Measurements from ENCODE around the gene ATP10B.

ATP10B gene

GRCh38 chr5:160668356-160668755 lies 183.7 kb downstream of the ATP10B start:
- Mint-ChIP-seq H3K4me3 (no peak overlapping the region), H3K27me3 (peaks cover 16% of the 10 kb centered on the region), H3K9me3 (no peaks in the 10 kb centered on the region), H3K27ac (no peak overlapping the region), H3K4me1 (ENCODE audit: low read depth) (no peaks in the 10 kb centered on the region), H3K36me3 (ENCODE audit: low read depth) (no peaks in the 10 kb centered on the region)
- intact Hi-C loops (cut with micrococcal nuclease), result no loop called here

GRCh38 chr5:160667160-160667559 lies 184.9 kb downstream of the ATP10B start:
- Mint-ChIP-seq H3K4me1 (ENCODE audit: low read depth) (no peaks in the 10 kb centered on the region), H3K9me3 (no peaks in the 10 kb centered on the region), H3K27ac (no peak overlapping the region), H3K4me3 (no peak overlapping the region), H3K36me3 (ENCODE audit: low read depth) (no peaks in the 10 kb centered on the region), H3K27me3 (peaks cover 11% of the 10 kb centered on the region)
- intact Hi-C loops (cut with micrococcal nuclease), result no loop called here

- H3K27ac Mint-ChIP-seq, result no peak overlapping the region
- H3K4me3 Mint-ChIP-seq, result no peak overlapping the region
- H3K36me3 Mint-ChIP-seq (ENCODE audit: low read depth), result no peaks in the 10 kb centered on the region
- no peaks in the 10 kb centered on the region for H3K4me1 Mint-ChIP-seq (ENCODE audit: low read depth)
- intact Hi-C loops (cut with micrococcal nuclease), result no loop called here
- H3K9me3 Mint-ChIP-seq, result no peaks in the 10 kb centered on the region
- H3K27me3 Mint-ChIP-seq, result peaks cover 6% of the 10 kb centered on the region
These were observed 186.6 kb downstream of the ATP10B start for GRCh38 chr5:160665460-160665859.

DNA sequence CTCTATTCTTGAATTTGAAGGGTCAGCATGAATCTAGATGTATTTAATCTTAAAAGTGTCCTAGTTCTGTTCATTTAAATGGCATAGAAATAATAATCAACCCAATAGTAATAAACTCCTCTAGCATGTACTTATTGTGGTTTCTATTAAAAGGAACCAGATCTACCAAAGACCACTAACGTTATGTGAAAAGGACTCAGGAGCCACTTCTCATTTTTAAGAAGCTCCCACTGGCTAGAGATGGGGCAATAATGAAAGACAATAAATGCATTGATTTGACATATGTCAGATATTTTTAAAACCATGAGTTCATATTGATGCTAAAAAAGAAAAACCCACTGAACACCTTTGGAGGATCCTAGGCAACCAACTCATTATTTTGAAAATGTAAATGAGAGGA lies 191.9 kb downstream of the ATP10B start:
- H3K36me3 Mint-ChIP-seq (ENCODE audit: low read depth), result no peaks in the 10 kb centered on the region
- no peaks in the 10 kb centered on the region for H3K4me1 Mint-ChIP-seq (ENCODE audit: low read depth)
- no peaks in the 10 kb centered on the region for H3K9me3 Mint-ChIP-seq
- H3K27ac Mint-ChIP-seq, result no peak overlapping the region
- no peak overlapping the region for H3K4me3 Mint-ChIP-seq
- intact Hi-C loops (cut with micrococcal nuclease), result no loop called here
- peaks cover 2% of the 10 kb centered on the region for H3K27me3 Mint-ChIP-seq

DNA sequence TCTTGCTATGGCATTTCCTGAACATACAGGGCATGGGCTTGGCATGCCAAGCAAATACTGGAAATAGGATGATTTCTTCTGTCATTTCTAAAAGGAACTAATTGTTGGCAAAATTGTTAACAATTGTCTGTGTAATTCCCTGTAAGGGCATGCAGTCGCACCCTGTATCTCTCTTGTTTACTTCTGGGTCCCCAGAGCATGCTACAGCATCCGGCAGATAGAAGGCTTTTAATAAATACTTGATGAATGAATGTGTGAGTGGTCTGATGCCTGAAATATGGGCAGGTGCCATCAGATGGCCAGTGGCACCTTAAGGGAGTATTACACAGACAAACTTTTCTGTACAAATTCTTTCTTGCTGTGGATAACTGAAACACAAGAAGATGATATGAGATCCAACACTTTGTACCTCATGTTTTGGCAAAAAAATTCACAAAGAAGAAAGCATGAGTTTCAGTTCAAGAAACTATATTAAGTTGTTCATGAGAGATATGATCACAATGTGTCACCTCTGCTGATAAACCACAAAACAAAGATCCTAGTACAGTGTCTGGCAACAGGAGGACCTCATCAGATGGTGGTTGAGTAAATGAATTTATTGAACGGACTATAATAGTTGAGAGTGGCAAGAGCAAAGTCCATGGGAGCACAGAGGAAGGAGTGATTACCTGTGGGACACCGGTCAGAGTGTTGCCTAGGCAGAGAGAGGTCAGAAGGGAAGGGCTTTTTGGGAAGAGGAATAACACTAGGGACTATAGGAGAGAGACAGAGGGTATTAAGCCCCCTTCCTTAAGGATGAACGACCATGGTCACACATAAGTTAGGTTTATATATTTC lies 194.2 kb downstream of the ATP10B start:
- Mint-ChIP-seq H3K27me3 (peaks cover 2% of the 10 kb centered on the region), H3K4me3 (no peak overlapping the region), H3K27ac (no peak overlapping the region), H3K36me3 (ENCODE audit: low read depth) (no peaks in the 10 kb centered on the region), H3K9me3 (no peaks in the 10 kb centered on the region), H3K4me1 (ENCODE audit: low read depth) (no peaks in the 10 kb centered on the region)
- intact Hi-C loops (cut with micrococcal nuclease), result no loop called here

GRCh38 chr5:160657068-160657507 lies 194.9 kb downstream of the ATP10B start:
- Mint-ChIP-seq H3K27ac (no peak overlapping the region), H3K27me3 (peaks cover 2% of the 10 kb centered on the region), H3K9me3 (no peaks in the 10 kb centered on the region), H3K36me3 (ENCODE audit: low read depth) (no peaks in the 10 kb centered on the region), H3K4me1 (ENCODE audit: low read depth) (peaks cover 2% of the 10 kb centered on the region), H3K4me3 (no peak overlapping the region)
- intact Hi-C loops (cut with micrococcal nuclease), result no loop called here

DNA sequence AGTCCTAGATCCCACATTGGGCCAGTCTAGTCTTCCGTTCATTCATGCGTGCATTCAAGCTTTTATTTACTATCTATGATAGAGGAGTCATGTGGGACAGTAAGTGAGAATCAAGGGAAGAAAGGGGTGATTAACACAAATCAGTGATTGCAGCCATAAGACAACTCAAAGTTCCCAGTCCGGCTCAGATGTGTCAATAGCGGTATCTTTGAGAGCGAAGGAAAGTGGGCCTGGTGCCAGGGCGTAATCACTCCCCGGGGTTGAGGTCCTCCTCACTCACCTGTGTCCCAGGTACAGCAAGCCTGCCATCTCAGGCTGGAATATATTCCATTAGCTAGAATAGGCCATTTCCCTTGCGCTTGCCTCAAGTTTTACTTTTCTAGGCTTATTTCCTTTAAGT lies 196.3 kb downstream of the ATP10B start:
- H3K4me3 Mint-ChIP-seq, result no peak overlapping the region
- no peaks in the 10 kb centered on the region for H3K9me3 Mint-ChIP-seq

GRCh38 chr5:160651692-160652645 lies 200.0 kb downstream of the ATP10B start:
- Mint-ChIP-seq H3K9me3 (no peaks in the 10 kb centered on the region), H3K36me3 (ENCODE audit: low read depth) (no peaks in the 10 kb centered on the region), H3K4me3 (no peak overlapping the region), H3K27ac (peak overlapping the region; percentile 15), H3K27me3 (peaks cover 4% of the 10 kb centered on the region), H3K4me1 (ENCODE audit: low read depth) (peaks cover 7% of the 10 kb centered on the region)
- intact Hi-C loops (cut with micrococcal nuclease), result no loop called here

More for the DNA sequence above, 196.3 kb downstream of the ATP10B start:
- H3K27me3 Mint-ChIP-seq, result peaks cover 3% of the 10 kb centered on the region
- H3K4me1 Mint-ChIP-seq (ENCODE audit: low read depth), result peaks cover 7% of the 10 kb centered on the region
- H3K36me3 Mint-ChIP-seq (ENCODE audit: low read depth), result no peaks in the 10 kb centered on the region
- intact Hi-C loops (cut with micrococcal nuclease), result no loop called here
- no peak overlapping the region for H3K27ac Mint-ChIP-seq

DNA sequence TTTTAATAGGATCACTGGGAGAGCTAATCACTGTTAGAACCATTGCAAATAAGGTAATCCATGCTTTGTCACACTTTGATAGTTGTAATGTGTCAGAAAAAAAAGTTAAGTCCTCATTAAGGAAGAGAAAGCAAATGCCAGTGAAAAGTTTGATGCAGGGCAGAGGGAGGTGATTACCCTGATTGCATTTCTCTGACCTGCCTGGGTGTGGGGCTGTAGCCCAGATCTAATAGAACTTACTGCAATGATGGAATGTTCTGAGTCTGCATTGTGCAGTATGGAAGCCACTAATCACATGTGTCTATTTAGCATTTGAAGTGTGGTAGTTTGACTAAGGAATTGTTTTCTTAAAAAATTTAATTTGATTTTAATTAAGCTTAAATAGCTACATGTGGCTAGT lies 202.7 kb downstream of the ATP10B start:
- no peaks in the 10 kb centered on the region for H3K36me3 Mint-ChIP-seq (ENCODE audit: low read depth)
- H3K4me1 Mint-ChIP-seq (ENCODE audit: low read depth), result peaks cover 8% of the 10 kb centered on the region
- intact Hi-C loops (cut with micrococcal nuclease), result loop anchor here (10.0 kb wide), 1 partner anchor 215 kb away; no protein-coding TSS in a partner anchor

DNA sequence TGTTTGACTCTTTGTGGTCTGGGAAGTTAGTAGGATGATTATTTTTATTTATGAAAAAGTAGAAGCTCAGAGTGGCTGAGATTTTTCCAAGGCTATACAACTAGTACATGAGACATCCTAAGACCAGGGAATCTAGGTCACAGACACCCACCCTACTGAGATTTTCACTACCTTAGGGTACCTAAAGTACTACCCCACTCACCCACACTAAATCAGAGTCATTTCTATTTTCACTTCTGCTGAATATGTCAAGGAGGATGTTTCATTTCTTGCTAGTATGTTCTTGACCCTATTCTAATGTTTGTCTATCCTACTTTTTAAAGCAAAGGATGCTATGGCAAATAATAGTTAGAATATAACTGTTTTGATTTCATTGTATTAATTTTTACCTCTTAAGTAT lies 206.0 kb downstream of the ATP10B start:
- Mint-ChIP-seq H3K36me3 (ENCODE audit: low read depth) (no peaks in the 10 kb centered on the region), H3K4me3 (no peak overlapping the region), H3K27me3 (peaks cover 3% of the 10 kb centered on the region), H3K27ac (no peak overlapping the region), H3K9me3 (no peaks in the 10 kb centered on the region), H3K4me1 (ENCODE audit: low read depth) (peaks cover 14% of the 10 kb centered on the region)
- intact Hi-C loops (cut with micrococcal nuclease), result loop anchor here (10.0 kb wide), 1 partner anchor 211 kb away; no protein-coding TSS in a partner anchor

More for the DNA sequence above, 202.7 kb downstream of the ATP10B start:
- no peak overlapping the region for H3K27ac Mint-ChIP-seq
- no peak overlapping the region for H3K4me3 Mint-ChIP-seq
- peaks cover 4% of the 10 kb centered on the region for H3K27me3 Mint-ChIP-seq
- no peaks in the 10 kb centered on the region for H3K9me3 Mint-ChIP-seq

DNA sequence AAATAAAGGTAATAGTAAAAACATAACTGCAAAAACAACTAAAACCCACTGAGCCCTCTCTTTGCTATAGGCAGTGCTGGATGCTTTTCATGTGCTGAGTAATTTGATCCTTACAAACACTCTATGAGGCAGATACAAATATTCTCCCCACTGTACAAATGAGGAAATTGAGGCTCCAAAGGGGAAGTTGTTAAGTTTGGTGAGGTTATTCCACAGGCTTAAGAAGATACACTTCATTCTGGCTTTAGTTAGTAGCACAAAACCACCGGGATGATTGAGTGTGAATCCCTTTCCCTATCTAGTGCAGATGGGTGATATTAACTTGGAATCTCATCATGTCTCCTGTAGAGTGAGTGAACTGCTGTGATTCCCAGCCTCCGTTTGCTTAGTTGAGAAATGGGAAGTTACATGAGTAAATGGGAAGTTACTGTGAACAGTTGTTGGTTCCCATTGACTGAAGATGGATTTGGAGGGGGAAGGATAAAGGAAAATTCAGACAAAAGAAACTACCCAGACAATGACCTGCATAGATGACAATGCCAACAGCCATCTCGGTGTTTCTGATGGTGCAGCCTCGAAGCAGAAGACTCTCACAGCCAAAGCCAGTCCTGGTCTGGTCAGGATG lies 208.3 kb downstream of the ATP10B start:
- Mint-ChIP-seq H3K9me3 (no peaks in the 10 kb centered on the region), H3K27me3 (peaks cover 8% of the 10 kb centered on the region), H3K4me3 (no peak overlapping the region), H3K36me3 (ENCODE audit: low read depth) (no peaks in the 10 kb centered on the region), H3K4me1 (ENCODE audit: low read depth) (peaks cover 21% of the 10 kb centered on the region), H3K27ac (peak overlapping the region; percentile 58)
- intact Hi-C loops (cut with micrococcal nuclease), result loop anchor here (10.0 kb wide), 1 partner anchor 209 kb away; no protein-coding TSS in a partner anchor

GRCh38 chr5:160641405-160641804 lies 210.6 kb downstream of the ATP10B start:
- Mint-ChIP-seq H3K36me3 (ENCODE audit: low read depth) (no peaks in the 10 kb centered on the region), H3K27me3 (peaks cover 11% of the 10 kb centered on the region), H3K27ac (no peak overlapping the region), H3K4me1 (ENCODE audit: low read depth) (peaks cover 21% of the 10 kb centered on the region), H3K9me3 (peaks cover 9% of the 10 kb centered on the region), H3K4me3 (no peak overlapping the region)
- intact Hi-C loops (cut with micrococcal nuclease), result loop anchor here (10.0 kb wide), 1 partner anchor 207 kb away; no protein-coding TSS in a partner anchor

- Mint-ChIP-seq H3K27ac (no peak overlapping the region), H3K9me3 (peaks cover 9% of the 10 kb centered on the region), H3K36me3 (ENCODE audit: low read depth) (no peaks in the 10 kb centered on the region), H3K4me1 (ENCODE audit: low read depth) (peaks cover 21% of the 10 kb centered on the region), H3K4me3 (no peak overlapping the region), H3K27me3 (peaks cover 11% of the 10 kb centered on the region)
- intact Hi-C loops (cut with micrococcal nuclease), result loop anchor here (10.0 kb wide), 1 partner anchor 206 kb away; no protein-coding TSS in a partner anchor
These were observed 211.6 kb downstream of the ATP10B start for GRCh38 chr5:160640406-160640805.
